SK-N-MC (cell line): Measurements from ENCODE around the gene USP49.

ENCODE experiments used
- EZH2 ChIP-seq: fragments of 200-600 bp; sonication (generic); IDR thresholded peaks from one replicate; pipeline ENCODE4 v1.6.1; 2017; ENCODE audit warnings: antibody characterized with exemption
- FOXP2 ChIP-seq: optimal IDR thresholded peaks from 2 replicates; pipeline ENCODE3; 2011; ENCODE audit warnings: mild to moderate bottlenecking, moderate library complexity; ENCODE audit not compliant: insufficient read depth; ENCODE audit errors: extremely low read length, control extremely low read depth
- POLR2AphosphoS5 ChIP-seq: IDR thresholded peaks from 2 replicates; pipeline ENCODE4 v1.6.1; 2012; ENCODE audit warnings: mild to moderate bottlenecking, low read depth, low read length, borderline replicate concordance

GRCh38 chr6:41826343-41827022, 68.7 kb downstream of the USP49 start:
- no peak for TF ChIP-seq EZH2
- TF ChIP-seq POLR2AphosphoS5: no peak
- no peak for TF ChIP-seq FOXP2
